ENCODE results near the gene ACTL8.

DNA sequence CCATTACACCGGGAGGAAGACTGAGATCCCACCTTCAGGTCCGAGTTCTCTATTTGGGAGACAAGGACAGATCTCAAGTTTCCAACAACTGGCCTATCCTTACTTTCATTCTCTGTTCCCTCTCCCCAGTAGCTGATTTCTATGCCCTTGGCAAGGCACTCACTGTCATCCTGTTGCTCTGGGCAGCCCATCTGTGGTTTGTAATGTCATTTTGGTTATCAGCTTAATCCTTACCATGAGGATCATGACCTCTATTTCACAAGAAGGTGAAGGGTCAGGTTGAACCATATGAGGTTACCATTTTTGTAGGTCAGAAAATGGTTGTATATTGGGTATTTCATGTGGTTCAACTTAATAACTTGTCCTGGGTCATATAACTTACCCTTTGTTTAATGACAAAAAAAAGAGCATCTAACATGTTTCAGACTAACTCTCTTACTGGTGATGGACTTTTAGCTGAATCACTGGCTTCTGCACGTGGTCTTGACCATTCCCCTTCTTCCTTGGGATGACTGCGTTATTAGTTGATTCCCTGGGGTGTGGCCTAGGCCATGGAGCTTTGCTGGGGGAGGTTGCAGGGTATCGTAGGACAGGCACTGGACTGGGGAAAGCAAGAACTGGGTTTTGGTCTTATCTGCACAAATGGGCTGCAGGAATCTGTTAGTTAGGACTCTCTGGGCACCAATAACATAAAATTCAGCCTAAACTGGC, 120.2 kb downstream of the ACTL8 start:
- TF ChIP-seq, protein P1, sequence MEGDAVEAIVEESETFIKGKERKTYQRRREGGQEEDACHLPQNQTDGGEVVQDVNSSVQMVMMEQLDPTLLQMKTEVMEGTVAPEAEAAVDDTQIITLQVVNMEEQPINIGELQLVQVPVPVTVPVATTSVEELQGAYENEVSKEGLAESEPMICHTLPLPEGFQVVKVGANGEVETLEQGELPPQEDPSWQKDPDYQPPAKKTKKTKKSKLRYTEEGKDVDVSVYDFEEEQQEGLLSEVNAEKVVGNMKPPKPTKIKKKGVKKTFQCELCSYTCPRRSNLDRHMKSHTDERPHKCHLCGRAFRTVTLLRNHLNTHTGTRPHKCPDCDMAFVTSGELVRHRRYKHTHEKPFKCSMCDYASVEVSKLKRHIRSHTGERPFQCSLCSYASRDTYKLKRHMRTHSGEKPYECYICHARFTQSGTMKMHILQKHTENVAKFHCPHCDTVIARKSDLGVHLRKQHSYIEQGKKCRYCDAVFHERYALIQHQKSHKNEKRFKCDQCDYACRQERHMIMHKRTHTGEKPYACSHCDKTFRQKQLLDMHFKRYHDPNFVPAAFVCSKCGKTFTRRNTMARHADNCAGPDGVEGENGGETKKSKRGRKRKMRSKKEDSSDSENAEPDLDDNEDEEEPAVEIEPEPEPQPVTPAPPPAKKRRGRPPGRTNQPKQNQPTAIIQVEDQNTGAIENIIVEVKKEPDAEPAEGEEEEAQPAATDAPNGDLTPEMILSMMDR (IDR thresholded peaks at IDR 0.05 in 4 of 5, conservative IDR thresholded peaks at IDR 0.05 in 1 of 5) = no peak
- no peak for TF ChIP-seq POLR2A (IDR thresholded peaks at IDR 0.05)
